Heart left ventricle (tissue), 16 donors: ENCODE results near the gene CMC2. TPM values are rescaled to one million over a fixed set of nuclear protein-coding genes. Genes with fewer than 3 reads are reported as not detected.

Source experiments
- ATAC-seq, 4 donors: fragments of 200-7000 bp; cut with Tn5 transposase; one replicate each; pipeline ENCODE4 v1.9.1; 2020 to 2022; ENCODE audit warnings: moderate library complexity in 4 of 4, mild to moderate bottlenecking in 3 of 4, moderate number of reproducible peaks in 1 of 4
- DNase-seq, 5 donors: peaks; one replicate each; pipeline ENCODE4 v3.0.0-alpha.2; 2020
- H3K27ac ChIP-seq, 12 donors: fragments of 200-600 bp; sonication (generic) in 4 of 12; one replicate each; pipeline versions ENCODE4 v1.5.0 to v1.8.0; 2016 to 2022; ENCODE audit warnings: mild to moderate bottlenecking in 2 of 12
- H3K27me3 ChIP-seq, 9 donors: fragments of 200-600 bp; sonication (generic) in 2 of 9; one replicate each; pipeline versions ENCODE4 v1.5.1 to v1.8.0; 2016 to 2022; ENCODE audit warnings: mild to moderate bottlenecking in 3 of 9
- H3K36me3 ChIP-seq, 9 donors: fragments of 200-600 bp; sonication (generic) in 2 of 9; one replicate each; pipeline versions ENCODE4 v1.5.0 to v1.8.0; 2018 to 2022; ENCODE audit warnings: mild to moderate bottlenecking in 2 of 9
- H3K4me1 ChIP-seq, 12 donors: fragments of 200-600 bp; sonication (generic) in 4 of 12; one replicate each; pipeline versions ENCODE4 v1.5.0 to v1.8.0; 2016 to 2022; ENCODE audit warnings: mild to moderate bottlenecking in 3 of 12
- H3K4me3 ChIP-seq, 12 donors: fragments of 200-600 bp; sonication (generic) in 4 of 12; one replicate each; pipeline versions ENCODE4 v1.5.0 to v1.8.0; 2017 to 2022; ENCODE audit warnings: mild to moderate bottlenecking in 9 of 12, moderate library complexity in 4 of 12
- H3K9me3 ChIP-seq, 12 donors: fragments of 200-600 bp; sonication (generic) in 4 of 12; one replicate each; pipeline versions ENCODE4 v1.5.0 to v1.8.0; 2016 to 2022; ENCODE audit warnings: mild to moderate bottlenecking in 1 of 12
- CTCF ChIP-seq, 12 donors: fragments of 200-600 bp; sonication (generic) in 4 of 12; IDR thresholded peaks; one replicate each; pipeline versions ENCODE4 v1.5.0 to v1.8.0; 2018 to 2022; ENCODE audit warnings: antibody characterized with exemption in 12 of 12, mild to moderate bottlenecking in 5 of 12
- POLR2A ChIP-seq, 2 donors: fragments of 450-650 bp; IDR thresholded peaks; one replicate each; pipeline ENCODE4 v1.6.1; 2017; ENCODE audit warnings: antibody characterized with exemption in 2 of 2, mild to moderate bottlenecking in 2 of 2, moderate library complexity in 2 of 2
- WGBS, 4 donors: extraction: QIAGEN DNeasy Blood & Tissue Kit in 2 of 4; methylation state at CpG; one replicate each; pipeline versions ENCODE4 v1.1.5 to v1.1.7; 2013 to 2018; 5-methylcytosine and 5-hydroxymethylcytosine counted together
- intact Hi-C, 10 donors: fragments of 100-400 bp; cut with DNase I; formaldehyde crosslinking; loops; one replicate each; pipeline versions ENCODE4 v1.11.1 to v1.14.2; 2022
- polyA plus RNA-seq, 2 donors: library from polyadenylated mRNA; stranded (reverse); fragments of 200-250 nt; gene quantifications; one replicate each; pipeline ENCODE4 v1.2.3, GENCODE V29; 2013
- total RNA-seq, 9 donors: library from RNA; depleted of rRNA in 2 of 9; stranded (reverse); fragments of >200 nt in 2 of 9; fragmentation: NEBNext Ultra II Directional in 3 of 9; extraction: Animal tissue kit (Norgen Biotek cat#: 25700) in 3 of 9; gene quantifications; one replicate each; pipeline versions ENCODE4 v1.1.0 to v1.2.4, GENCODE V29; 2016 to 2023
- donor health status: ischemic (EF 13 %, LVEDD 7.1; RV severe dilation, severe dysfunction).
- donor health status: healthy with polysubstance abuse.
- donor health status: DM: no; HTN: yes; CAD: no.
- donor health status: DM: no; HTN: no; CAD: no.
- donor health status: ischemic (EF 25% LVEDD 6.9; RV normal size, moderate dysfunction).
- donor health status: ischemic (EF 25% LVEDD 5.7; RV mildly dilated, moderate dysfunction).
- donor health status: healthy.
- donor health status: DM: yes; HTN: yes; CAD: no.
- donor health status: ischemic (EF 35%, LVEDD 5.7; RV mildly dilated, moderate dysfunction).
- donor health status: nonischemic (EF 11% LVEDD 7.7; RV severe dilation, severe dysfunction).
- donor health status: DM: yes; HTN: yes; CAD: no.
- donor health status: PGD.
- donor health status: ischemic (EF 29% LVEDD 5.4; RV normal size, mild dysfunction).
- donor health status: nonischemic (EF 23%, LVEDD 6.1; RV moderate dilation, normal function).

Gene CMC2
- total and polyA plus RNA-seq, 11 donors: 89.0 to 377 (median 134) TPM

GRCh38 chr16:80947708-80948625 lies 58.7 kb downstream of the CMC2 start:
- no peaks in the 10 kb centered on the region for H3K36me3 ChIP-seq
- WGBS, 4 donors: 72 to 91% (median 82%) methylated on average over 9 of the region's 9 CpGs
- intact Hi-C loops: loop anchor here in 1 of 10 donors (2.0 kb wide), 1 partner anchor 23 kb away; no protein-coding TSS in a partner anchor
- peaks cover 0 to 11% (median 0%) of the 10 kb centered on the region in 12 donors for H3K9me3 ChIP-seq
- peaks cover 0 to 4% (median 0%) of the 10 kb centered on the region in 12 donors for H3K4me1 ChIP-seq
- H3K27me3 ChIP-seq: no peaks in the 10 kb centered on the region
- no peak overlapping the region for H3K27ac ChIP-seq
- ATAC-seq: no peak
- DNase-seq: no peak
- TF ChIP-seq CTCF (IDR thresholded peaks at IDR 0.05): no peak
- TF ChIP-seq POLR2A (IDR thresholded peaks at IDR 0.05): no peak
- no peak overlapping the region for H3K4me3 ChIP-seq

- H3K9me3 ChIP-seq: peaks cover 0 to 6% (median 0%) of the 10 kb centered on the region in 12 donors
- intact Hi-C loops: no loop called here
- WGBS, 4 donors: 79 to 88% (median 83%) methylated on average over 5 of the region's 5 CpGs
Measured at GRCh38 chr16:80947239-80947638, 59.4 kb downstream of the CMC2 start.

GRCh38 chr16:80946481-80946880 lies 60.2 kb downstream of the CMC2 start:
- ATAC-seq: no peak

More at GRCh38 chr16:80947239-80947638, 59.4 kb downstream of the CMC2 start:
- no peak for ATAC-seq
- Histone ChIP-seq H3K27ac (no peak overlapping the region), H3K4me1 (peaks cover 0 to 4% (median 0%) of the 10 kb centered on the region in 12 donors), H3K36me3 (no peaks in the 10 kb centered on the region), H3K4me3 (no peak overlapping the region), H3K27me3 (no peaks in the 10 kb centered on the region)
- TF ChIP-seq CTCF (IDR thresholded peaks at IDR 0.05) (no peak), POLR2A (IDR thresholded peaks at IDR 0.05) (no peak)
- no peak for DNase-seq

More at GRCh38 chr16:80946481-80946880, 60.2 kb downstream of the CMC2 start:
- H3K27me3 ChIP-seq: no peaks in the 10 kb centered on the region
- intact Hi-C loops: no loop called here
- TF ChIP-seq CTCF (IDR thresholded peaks at IDR 0.05) (no peak), POLR2A (IDR thresholded peaks at IDR 0.05) (no peak)
- H3K36me3 ChIP-seq: no peaks in the 10 kb centered on the region
- H3K4me1 ChIP-seq: peaks cover 0 to 4% (median 0%) of the 10 kb centered on the region in 12 donors
- 85 to 89% (median 86%) methylated on average over 4 of the region's 4 CpGs for WGBS, 4 donors
- H3K4me3 ChIP-seq: no peak overlapping the region
- DNase-seq: no peak
- H3K9me3 ChIP-seq: no peaks in the 10 kb centered on the region
- no peak overlapping the region for H3K27ac ChIP-seq
